ENCODE results near the gene C5orf58.

DNA sequence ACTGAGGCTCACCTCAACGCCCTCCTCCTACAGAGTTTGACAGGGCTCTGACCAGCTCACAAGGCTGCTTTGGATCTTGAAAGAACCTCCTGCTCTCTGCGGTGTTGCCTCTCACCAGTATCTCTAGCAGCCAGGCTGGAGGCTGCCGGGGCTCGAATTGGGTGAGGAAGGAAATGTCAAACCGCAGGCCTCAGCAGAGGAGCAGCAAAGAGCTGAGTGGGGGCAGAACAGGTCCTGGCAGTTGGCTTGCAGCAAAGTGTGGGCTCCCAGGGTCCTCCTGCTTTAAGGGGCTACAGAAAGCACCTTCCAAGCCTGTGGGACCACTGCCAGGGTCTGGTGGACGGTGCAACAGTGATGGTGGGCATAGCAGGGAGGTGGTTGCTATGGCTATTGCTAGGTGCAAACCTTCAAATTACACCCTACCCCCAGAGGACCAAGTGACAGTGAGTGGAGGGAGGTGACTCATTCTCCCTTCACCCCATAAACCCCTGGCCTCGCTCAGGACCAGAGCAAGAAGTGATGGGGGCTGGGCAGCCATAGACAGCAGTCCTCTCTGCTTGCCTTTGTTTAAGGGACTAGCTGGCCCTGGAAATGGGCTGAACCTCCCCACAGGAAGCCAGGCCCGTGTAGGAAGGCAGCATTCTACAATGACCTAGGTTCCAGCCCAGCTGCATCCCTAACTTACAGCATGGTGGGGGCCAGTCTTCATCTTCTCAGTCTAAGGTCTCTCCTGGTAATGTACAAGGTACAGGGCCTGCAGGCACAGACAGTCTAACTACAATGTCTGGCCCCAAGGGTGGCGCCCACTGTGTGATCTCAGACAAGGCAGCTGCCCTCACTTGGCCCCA is 46.0 kb downstream of the C5orf58 start:
- TF ChIP-seq, protein P1, sequence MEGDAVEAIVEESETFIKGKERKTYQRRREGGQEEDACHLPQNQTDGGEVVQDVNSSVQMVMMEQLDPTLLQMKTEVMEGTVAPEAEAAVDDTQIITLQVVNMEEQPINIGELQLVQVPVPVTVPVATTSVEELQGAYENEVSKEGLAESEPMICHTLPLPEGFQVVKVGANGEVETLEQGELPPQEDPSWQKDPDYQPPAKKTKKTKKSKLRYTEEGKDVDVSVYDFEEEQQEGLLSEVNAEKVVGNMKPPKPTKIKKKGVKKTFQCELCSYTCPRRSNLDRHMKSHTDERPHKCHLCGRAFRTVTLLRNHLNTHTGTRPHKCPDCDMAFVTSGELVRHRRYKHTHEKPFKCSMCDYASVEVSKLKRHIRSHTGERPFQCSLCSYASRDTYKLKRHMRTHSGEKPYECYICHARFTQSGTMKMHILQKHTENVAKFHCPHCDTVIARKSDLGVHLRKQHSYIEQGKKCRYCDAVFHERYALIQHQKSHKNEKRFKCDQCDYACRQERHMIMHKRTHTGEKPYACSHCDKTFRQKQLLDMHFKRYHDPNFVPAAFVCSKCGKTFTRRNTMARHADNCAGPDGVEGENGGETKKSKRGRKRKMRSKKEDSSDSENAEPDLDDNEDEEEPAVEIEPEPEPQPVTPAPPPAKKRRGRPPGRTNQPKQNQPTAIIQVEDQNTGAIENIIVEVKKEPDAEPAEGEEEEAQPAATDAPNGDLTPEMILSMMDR (IDR thresholded peaks at IDR 0.05), result no peak
- no peak for TF ChIP-seq POLR2A (IDR thresholded peaks at IDR 0.05)

All from uterus (tissue), 2 donors.